GM04504 (cell line): Measurements from ENCODE around the gene TMEM170A.

Experiments
- DNase-seq: peaks from one replicate; pipeline ENCODE4 v3.0.0-alpha.2; 2012; ENCODE audit warnings: low read depth

Gene TMEM170A

GRCh38 chr16:75402159-75402820 lies 62.2 kb downstream of the TMEM170A start:
- no peak for DNase-seq

- DNase-seq = no peak
Observed at GRCh38 chr16:75401691-75402090, 62.8 kb downstream of the TMEM170A start.

GRCh38 chr16:75398333-75398732 lies 66.2 kb downstream of the TMEM170A start:
- no peak for DNase-seq

GRCh38 chr16:75394941-75395340 lies 69.5 kb downstream of the TMEM170A start:
- DNase-seq = no peak
